ENCODE measurements around the gene ALDH1A1.

GRCh38 chr9:72883875-72884274 lies 69.0 kb downstream of the ALDH1A1 start:
- TF ChIP-seq CTCF (conservative IDR thresholded peaks at IDR 0.05; ENCODE audit: low read depth, low read length) (no peak), EZH2 (IDR thresholded peaks at IDR 0.05; ENCODE audit: borderline replicate concordance, low read depth, low read length, poor library complexity, severe bottlenecking) (no peak)
